Stimulated activated CD4-positive, alpha-beta T cell treated with anti-CD3 and anti-CD28 coated beads, Interleukin-4, amount 100 ng/mL, for 24 hours (primary cell): ENCODE results near the gene KHK.
A peak's percentile ranks its signal among the peaks of the same experiment; 100 is the strongest.
"Not testable (repeated sequence)": the region's sequence is repeated elsewhere in the genome, so short reads cannot be mapped to it uniquely, and the experiment has no call there.

ENCODE experiments used
- DNase-seq: peaks from one replicate; pipeline ENCODE4 v3.0.0-alpha.2; 2020

Gene KHK

DNA sequence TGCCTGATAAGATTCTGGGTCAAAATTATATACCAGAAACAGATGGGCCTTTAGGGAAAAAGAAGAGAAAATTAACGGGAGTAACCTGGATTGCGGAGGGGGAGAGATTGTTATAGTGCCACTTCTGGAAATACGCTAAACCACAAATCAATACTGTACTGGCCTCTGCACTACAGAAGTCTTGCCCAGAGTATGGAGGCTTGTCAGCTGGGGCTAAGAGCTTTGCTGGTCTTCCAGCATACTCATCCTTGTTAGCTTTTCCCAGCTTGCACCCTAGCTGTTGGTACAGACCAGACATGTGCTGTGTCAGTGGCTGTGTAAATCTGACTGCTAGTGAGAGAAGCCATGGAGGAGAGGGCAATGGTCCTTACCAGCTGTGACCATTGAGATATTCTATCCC is 26.2 kb upstream of the KHK start:
- DNase-seq = no peak

DNA sequence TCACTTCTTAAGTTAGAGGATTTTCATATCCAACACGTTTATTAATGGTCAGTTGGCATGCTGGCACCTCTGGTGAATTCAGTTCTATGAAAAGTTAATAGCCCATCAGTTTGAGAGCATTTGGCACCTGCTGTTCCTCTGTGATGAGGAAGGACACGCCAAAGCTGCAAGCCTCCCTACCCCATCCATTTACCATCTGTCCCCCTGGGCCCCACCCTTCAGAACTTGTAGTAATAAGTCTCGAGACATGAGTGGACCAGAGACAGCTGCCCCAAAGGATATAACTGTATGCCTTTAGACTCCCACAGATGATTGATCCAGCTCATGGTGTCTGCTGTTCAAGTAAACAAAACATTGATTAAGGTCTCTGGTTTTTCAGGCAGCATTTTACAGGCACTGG is 21.4 kb upstream of the KHK start:
- DNase-seq = no peak

DNA sequence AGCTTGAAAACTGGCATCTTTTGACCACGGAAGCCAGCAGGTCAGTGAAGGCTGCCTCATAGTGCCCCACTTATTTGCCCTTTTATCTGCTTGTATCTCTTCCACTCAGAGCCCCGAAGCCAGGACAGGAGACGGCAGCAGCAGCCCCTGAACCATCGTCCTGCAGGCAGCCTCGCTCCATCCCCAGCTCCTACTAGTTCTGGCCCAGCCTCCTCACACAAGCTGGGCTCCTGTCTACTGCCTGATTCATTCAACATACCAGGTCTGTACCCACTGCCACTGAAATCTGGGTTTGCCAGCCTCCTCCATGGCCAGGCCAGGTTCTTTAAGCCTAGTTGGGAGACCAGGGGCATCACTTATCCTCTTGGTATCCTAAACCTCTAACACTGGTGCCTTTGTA is 19.2 kb upstream of the KHK start:
- DNase-seq = no peak

DNA sequence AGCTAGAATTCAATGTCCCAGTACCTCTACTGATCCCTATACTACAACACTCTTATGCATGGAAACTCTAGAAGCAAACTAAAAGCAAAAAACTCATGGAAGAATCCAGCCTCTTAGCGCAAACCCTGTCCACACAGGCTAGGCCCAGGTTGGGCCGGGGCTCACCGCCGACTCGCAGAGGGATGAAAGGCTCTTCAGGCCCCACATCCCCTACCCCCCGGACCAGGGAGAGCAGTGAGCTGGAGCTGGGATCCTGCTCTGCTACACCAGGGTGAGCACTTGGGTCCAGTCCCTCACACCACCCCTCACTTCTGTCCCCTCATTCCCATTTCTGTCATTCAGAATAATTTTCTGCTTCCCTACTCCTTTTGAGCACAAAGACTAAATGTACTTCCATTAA is 17.1 kb upstream of the KHK start:
- DNase-seq = no peak

DNA sequence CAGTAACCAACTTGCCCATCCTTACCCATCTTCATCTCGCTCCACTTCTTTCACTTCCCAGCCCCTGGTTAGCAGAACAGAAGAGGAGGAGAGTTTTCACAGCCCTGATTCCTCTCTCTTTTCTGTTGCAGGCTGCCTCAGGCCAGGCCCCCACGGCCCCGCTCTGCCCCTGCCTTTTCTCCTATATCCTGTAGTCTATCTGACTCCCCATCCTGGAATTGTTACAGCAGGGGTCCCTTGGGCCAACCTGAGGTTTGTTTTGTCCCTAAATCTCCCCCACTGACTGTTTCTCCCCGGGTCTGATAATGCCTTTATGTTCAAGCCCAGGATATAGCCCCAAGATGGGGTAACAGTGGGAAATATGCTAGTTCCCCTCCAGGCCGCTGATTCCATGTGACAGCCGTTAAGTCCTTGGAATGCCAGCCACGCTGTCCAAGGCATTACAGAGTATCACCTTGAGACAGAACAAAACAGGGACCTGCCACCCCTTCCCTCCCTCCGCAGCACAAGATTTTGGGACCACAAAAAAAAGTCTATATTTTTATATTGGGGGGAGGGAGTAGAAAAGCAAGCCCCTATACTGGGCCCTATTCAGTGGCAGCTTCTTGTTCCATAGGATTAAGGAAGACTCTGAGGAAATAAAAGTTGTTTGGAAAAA is 16.5 kb upstream of the KHK start:
- no peak for DNase-seq

DNA sequence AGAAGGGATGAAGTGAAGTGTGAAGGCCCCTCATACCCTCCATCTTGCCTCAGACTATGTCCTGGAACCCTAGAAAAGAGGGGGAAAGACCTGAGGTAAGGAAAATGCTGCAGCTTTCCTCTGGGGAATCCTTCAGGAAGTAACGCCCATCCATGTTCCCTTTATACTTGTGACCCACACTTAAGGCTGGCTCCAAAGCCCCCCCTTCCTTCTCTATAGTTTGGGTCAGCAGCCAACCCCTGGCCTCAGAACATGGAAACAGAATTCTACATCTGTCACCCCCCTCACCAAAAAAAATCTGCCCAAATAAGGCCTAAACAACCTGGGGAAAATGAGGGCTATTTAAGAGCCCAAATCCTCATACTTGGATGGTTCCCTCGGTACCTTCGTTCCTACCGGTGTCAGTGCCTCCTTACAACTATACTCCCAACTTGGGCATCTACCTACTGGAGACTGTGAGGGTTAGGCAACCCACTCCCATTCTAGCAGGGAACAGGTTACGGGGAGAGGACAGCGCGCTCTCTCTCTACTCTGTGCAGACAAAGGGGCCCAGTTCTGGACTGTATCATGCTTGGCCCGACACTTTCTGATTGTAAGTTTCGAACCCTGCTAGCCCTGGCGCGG is 15.8 kb upstream of the KHK start:
- DNase-seq = no peak

DNA sequence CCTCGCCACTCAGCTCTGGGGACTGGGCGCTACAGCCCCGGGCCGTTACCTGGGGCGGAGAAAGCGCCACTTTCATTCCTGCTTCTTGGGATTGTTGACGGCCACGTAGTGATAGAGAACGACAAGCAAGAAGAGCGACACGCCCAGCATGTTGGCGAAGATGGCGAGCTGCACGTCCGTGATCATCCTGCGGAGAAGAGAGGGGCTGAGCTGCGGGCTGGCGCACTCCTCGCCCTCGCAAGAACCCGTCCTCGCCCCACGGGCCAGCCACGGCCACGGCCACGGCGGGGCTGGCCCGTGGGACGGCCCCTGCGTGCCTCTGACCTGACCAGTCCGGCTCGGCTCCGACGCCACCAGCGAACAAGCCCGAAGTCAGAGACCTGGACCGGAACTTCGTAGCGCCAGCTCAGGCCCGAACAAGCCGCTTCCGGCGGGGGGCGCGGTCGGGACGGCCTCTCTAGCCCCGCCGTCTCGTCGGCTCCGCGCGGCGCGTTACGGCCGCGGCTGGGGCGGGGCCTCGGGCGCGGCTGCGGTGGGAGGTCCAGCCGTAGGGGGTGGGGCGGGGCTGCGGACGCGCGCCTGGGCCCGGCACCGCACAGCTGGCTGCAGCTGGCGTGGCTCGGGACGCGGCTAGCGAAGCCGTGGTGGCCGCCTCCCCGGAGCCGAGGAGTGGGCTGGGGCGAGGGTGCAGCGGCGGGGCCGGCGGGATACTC is 15.1 kb upstream of the KHK start, which contains the start of gene OST4:
TSS of gene OST4 (minus strand) at position 378 of the 713 bp plus-strand sequence.
- peak; percentile 90 for DNase-seq

DNA sequence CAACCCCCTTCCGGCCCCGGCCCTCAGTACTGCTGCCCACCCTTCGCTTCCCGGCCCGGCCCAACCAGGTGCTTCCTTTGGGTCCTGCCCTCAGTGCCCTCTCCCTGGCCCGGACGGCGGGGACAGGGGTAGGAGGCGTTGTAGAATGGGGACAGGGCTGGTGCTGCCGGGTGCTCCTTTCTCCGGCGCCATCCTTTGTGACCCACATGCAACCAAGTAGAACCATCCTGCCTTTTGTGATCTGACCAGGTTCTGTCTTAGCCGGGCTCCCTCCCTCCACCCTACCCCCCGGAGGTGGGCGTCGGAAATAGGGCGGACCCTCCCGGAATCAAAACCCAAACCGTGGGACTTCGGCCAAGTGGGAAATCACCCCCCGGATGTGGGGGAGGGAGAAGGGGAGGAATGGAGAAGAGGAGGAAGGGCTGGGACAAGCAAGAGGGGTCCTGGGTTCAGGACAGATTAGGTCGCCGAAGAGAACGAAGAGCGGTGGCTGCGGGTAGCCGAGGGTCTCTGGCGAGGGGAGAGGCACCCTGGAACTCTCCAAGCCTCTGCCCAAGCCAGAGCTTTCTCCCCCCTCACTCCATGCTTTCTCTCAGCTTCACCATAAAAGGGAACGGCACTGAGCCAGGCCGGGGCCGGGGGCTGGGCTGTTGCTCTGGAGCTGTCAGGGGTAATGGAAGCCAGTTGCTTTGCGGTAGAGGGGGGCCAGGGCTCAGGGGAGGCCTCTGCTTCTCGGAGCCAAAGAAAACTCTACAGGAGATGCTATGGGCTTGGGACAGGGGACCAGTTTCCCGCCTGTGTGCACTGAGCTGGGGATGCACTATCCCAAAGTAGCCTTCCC is 14.4 kb upstream of the KHK start:
- DNase-seq = peak; percentile 36

DNA sequence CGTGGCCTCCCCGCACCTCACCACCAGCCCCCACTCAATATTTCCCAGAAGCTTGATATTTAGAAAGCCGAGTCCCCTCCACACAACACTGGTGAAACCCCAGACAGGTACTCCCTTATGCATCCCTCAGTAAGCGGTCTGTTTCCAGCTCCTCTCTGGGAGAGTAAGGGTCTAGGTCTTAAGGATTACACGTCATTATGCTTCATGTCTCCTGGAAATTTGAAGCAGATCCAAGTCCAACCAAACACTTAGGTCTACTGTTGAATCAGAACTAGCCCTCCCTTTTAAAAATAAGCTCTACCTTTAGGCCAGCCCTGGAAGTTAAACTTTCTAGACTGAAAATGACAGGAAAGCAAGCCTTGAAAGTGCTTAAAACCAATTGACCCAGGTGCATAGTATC is 13.7 kb upstream of the KHK start:
- no peak for DNase-seq

DNA sequence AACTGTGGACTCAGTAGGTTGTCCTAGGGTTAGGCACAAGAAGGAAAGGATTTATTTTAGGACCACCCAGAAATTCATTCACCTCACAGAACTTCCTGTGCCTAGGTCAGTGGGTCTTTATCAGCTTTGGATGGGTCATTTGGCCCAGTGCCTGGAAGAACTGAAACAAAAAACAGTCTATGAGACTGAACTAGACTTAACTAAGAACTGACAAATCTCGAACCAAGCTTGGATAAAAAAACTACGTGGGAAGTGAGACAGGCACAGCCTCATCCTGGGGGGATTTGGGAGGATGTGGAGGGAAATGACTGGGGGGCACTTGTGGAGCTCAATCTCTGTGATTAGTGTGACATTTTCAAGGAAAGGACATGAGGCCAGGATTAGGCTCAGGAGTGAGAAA is 12.8 kb upstream of the KHK start:
- no peak for DNase-seq

DNA sequence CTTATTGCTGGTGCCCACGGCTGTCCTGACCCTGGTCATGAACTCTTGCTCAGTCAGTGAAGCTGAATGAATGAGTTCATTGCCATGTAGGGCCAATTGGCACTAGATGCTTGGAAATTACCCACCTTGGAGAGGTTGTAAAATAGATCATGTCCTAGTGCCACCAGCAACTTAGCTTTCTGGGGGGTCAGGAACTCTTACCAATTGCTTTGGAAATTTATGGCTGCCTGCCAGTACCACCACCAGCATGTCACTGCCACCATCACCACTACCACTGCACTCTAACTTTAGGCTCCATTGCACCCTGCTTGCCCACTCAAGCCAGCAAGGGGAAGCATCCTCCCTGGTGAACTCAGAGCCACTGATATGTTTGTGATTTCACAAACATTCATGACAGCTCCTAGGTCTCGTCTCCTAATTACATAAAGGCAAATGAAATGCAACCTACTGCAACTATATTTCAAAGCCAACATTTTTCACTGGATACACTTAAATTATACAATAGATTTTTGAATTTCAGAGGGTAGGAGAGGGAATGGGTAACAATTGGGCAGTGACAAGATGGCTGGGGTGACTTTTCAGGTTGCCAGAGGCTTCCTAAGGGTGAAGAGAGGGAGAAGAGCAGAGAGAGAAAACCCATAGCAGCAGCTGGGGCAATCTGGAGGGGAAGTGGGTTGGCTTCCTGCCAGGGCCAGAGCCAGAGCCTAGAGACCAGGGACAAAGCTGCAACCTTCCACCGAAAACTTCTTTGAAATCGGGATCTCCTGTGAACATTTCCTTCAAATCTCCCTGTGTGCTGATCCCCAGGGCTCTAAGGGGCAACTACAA is 11.6 kb upstream of the KHK start:
- DNase-seq = peak; percentile 28

DNA sequence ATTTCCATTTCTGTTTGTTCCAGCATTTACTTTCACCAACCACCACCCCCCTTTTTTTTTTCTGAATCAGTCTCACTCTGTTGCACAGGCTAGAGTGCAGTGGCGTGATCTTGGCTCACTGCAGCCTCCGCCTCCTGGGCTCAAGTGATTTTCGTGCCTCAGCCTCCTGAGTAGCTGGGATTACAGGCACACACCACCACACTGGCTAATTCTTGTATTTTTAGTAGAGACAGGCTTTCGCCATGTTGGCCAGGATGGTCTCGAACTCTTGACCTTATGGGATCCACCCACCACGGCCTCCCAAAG is 11.1 kb upstream of the KHK start:
- not testable (repeated sequence) for DNase-seq

DNA sequence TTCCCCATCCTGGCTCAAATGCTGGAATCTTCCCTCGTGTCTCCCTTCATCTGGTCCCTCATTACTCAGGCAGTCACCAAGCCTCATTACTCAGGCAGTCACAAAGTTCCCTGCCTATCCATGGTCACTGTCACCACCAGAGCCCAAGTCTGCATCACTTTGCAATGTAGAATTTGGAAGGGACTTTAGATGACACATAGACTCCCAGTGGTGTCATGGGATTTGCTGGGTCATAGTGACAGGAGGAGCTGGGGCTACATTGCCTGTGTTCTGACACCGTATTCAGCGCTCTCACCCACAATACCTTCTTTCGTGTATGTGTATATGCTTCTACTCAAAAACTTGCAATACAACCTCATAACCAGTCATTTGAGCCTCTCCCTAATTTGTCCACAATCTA is 10.2 kb upstream of the KHK start:
- DNase-seq = no peak

DNA sequence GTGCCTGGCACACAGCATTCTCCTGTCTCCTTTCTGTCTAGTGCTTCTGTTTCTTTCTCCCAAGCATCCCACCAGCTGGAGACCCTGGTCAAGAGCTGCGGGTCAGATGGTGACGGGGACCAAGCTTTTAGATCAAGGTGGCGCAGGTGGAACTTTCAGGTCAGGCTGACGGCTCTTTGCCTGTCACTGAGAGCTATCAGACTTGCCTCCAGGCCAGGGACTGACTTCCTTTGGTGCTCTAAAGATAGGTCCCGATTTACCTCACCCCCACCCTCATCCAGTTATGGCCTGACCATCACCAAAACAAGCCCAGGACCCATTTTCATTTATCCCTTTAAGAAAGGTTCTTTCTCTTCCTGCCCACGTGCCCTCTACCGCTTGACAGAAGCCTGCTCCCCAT is 9.3 kb upstream of the KHK start:
- no peak for DNase-seq

DNA sequence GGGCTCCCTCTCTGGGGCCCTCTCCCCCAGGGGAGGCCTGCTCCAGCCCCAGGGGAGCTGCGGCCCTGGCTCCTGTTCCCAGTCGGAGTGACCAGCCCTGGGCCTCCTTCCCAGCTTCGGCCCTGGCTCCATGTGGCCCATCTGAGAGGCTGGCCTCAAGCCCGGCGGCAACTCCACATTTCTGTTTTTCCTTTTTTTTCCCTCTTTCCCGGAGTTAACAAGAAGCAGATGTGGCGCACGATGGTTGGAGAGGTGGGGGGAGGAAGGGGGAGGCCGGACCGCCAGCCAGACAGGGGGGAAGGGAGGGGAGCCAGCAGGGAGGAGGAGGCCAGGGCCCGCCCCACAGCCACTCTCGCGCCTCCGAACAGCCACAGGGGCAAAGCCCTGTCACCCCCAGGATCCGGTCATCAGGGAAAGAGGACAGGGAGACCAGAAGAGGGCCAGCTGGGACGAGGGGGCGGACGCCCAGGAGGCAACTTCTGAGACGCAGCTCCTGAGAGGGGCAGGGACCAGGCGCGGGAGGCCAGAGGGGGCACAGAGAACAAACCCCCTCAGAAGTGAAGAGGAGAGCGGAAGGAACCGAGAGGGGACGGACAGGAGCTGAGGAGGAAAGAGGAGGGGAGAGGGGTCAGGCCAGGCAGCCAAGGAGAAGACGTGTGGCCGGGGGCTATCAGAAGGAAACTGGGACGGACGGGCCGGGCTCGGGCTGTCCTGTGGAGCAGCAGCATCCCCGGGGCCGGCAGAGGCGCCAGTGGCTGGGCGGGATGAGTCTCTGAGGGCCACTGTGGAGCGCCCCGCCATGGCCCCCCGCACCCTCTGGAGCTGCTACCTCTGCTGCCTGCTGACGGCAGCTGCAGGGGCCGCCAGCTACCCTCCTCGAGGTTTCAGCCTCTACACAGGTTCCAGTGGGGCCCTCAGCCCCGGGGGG is 8.0 kb upstream of the KHK start, which contains the start of gene EMILIN1:
TSS of gene EMILIN1 (plus strand) at position 349 of the 928 bp plus-strand sequence. CDS start at position 800, 451 bp downstream.
- DNase-seq = no peak

DNA sequence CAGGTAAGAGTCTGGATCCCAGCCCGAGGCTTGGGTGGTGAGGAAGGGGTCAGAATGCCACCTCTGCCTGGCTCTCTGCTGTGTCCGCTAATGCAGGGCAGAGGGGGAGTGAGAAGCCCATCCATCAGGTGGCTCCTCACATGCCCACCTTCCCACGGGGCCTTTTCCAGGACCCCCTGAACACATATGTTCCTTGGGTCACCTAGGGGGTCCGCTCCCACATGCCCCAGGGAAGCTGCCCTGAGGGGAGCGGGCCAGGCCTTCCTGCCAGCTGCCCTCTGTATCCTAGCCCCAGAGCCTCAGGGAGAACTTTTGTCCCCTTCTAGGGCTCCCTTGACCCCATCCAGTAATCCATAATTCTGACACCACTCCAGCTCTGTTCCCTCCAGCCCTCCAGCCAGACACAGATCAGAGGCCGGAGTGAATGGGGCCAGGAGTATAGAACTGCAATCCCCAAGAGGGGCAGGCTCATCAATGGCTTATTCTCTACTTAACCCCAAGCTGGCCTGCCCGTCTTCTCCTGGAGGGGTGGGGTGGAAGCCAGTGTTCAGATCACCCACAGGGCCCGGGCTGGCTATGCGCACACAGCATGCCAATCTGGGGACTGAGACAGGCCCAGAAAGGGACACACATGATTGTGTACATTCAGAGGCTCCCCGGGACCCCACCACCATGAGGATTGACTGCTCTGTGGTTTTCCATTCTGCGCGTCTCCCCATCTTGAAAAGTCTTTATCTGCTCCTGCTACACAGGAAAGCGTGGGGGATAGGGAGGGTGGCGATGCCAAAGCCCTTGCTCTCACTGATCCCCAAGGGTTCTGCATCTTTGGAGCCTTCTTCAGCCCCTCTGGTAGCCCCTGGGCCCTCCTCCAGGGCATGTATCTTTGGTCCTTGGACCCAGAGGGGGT is 7.1 kb upstream of the KHK start:
- DNase-seq = no peak

DNA sequence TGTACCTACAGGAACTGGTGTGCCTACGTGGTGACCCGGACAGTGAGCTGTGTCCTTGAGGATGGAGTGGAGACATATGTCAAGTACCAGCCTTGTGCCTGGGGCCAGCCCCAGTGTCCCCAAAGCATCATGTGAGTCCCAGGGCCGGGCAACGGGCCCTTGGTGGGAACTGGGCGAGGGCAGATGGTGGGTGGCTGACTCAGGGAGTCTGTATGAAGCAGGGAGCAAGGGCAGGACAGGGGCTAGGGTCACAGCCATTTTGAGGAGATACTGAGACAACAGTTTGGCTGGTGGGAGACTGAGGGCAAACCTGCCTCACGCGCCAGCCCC is 6.5 kb upstream of the KHK start:
- no peak for DNase-seq

DNA sequence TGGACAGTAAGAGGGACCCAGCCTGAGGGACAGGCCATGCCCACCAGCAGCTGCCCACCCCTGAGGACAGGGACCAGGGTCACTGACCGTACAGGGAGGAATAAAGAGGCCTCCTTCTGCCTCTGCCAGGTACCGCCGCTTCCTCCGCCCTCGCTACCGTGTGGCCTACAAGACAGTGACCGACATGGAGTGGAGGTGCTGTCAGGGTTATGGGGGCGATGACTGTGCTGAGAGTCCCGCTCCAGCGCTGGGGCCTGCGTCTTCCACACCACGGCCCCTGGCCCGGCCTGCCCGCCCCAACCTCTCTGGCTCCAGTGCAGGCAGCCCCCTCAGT is 6.0 kb upstream of the KHK start:
- DNase-seq = no peak

DNA sequence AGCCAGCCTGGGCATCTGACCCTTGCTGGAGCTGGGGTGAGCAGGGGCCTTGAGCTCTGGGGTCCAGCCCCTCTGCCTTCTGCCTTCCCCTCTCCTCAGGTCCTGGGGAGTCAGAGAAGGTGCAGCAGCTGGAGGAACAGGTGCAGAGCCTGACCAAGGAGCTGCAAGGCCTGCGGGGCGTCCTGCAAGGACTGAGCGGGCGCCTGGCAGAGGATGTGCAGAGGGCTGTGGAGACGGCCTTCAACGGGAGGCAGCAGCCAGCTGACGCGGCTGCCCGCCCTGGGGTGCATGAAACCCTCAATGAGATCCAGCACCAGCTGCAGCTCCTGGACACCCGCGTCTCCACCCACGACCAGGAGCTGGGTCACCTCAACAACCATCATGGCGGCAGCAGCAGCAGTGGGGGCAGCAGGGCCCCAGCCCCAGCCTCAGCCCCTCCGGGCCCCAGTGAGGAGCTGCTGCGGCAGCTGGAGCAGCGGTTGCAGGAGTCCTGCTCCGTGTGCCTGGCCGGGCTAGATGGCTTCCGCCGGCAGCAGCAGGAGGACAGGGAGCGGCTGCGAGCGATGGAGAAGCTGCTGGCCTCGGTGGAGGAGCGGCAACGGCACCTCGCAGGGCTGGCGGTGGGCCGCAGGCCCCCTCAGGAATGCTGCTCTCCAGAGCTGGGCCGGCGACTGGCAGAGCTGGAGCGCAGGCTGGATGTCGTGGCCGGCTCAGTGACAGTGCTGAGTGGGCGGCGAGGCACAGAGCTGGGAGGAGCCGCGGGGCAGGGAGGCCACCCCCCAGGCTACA is 4.4 kb upstream of the KHK start:
- DNase-seq = no peak
